Naive thymus-derived CD8-positive, alpha-beta T cell (primary cell): Measurements from ENCODE around the gene KIAA1671. TPM values are rescaled to one million over a fixed set of nuclear protein-coding genes. Genes with fewer than 3 reads are reported as not detected.

ENCODE experiments used
- ATAC-seq, 2 donors: fragments of 150-1000 bp; cut with Tn5 transposase in 1 of 2; sonication (Bioruptor Pico), chemical (Tn5 transposase) in 1 of 2; 1 replicate in 1 of 2; 2 replicates in 1 of 2; pipeline ENCODE4 v1.10.0; 2021; ENCODE audit warnings: mild to moderate bottlenecking in 2 of 2, moderate library complexity in 2 of 2
- POLR2A ChIA-PET: fragments of 350-600 bp; sonication (Branson Sonifier 250); formaldehyde crosslinking; loops from one replicate; lab custom pipeline; 2021; ENCODE audit warnings: antibody characterized with exemption; lab: Charles Lee
- DNase-seq, 10 donors: peaks; one replicate each; pipeline versions ENCODE4 v3.0.0 to v3.0.0-alpha.2; 2020 to 2022
- H3K27ac Mint-ChIP-seq, 10 donors: one replicate each; pipeline ENCODE4 v1.8.0; 2020 to 2022; ENCODE audit warnings: mild to moderate bottlenecking in 10 of 10, mixed read lengths in 10 of 10, moderate library complexity in 4 of 10, inconsistent platforms in 1 of 10
- H3K27me3 Mint-ChIP-seq, 5 donors: one replicate each; pipeline ENCODE4 v1.8.0; 2021 to 2022; ENCODE audit warnings: mixed read lengths in 5 of 5
- H3K36me3 Mint-ChIP-seq, 3 donors: one replicate each; pipeline ENCODE4 v1.8.0; 2020 to 2022; ENCODE audit warnings: mixed read lengths in 3 of 3, mild to moderate bottlenecking in 2 of 3, inconsistent platforms in 1 of 3
- H3K4me1 Mint-ChIP-seq, 4 donors: one replicate each; pipeline ENCODE4 v1.8.0; 2021 to 2022; ENCODE audit warnings: mixed read lengths in 4 of 4
- H3K4me3 Mint-ChIP-seq, 10 donors: one replicate each; pipeline ENCODE4 v1.8.0; 2020 to 2022; ENCODE audit warnings: mild to moderate bottlenecking in 10 of 10, mixed read lengths in 10 of 10, moderate library complexity in 6 of 10, inconsistent platforms in 1 of 10
- H3K9me3 Mint-ChIP-seq, 9 donors: one replicate each; pipeline ENCODE4 v1.8.0; 2020 to 2022; ENCODE audit warnings: mixed read lengths in 9 of 9, mild to moderate bottlenecking in 3 of 9, inconsistent platforms in 1 of 9, moderate library complexity in 1 of 9
- polyA plus RNA-seq, 3 donors: library from polyadenylated mRNA; unstranded; fragments of 300-500 nt; fragmentation: Illumina TruSeq; gene quantifications; one replicate each; pipeline ENCODE4 v1.2.3, GENCODE V29; 2021
- total RNA-seq, 8 experiments: library from RNA in 2 of 8; stranded (reverse) in 2 of 8; gene quantifications; one replicate each; pipeline ENCODE4 v1.2.3 and lab custom pipeline; 2021 to 2026

KIAA1671 gene
- total and polyA plus RNA-seq, 5 experiments from 2014 or later: 0.33 to 5.2 (median 2.7) TPM

DNA sequence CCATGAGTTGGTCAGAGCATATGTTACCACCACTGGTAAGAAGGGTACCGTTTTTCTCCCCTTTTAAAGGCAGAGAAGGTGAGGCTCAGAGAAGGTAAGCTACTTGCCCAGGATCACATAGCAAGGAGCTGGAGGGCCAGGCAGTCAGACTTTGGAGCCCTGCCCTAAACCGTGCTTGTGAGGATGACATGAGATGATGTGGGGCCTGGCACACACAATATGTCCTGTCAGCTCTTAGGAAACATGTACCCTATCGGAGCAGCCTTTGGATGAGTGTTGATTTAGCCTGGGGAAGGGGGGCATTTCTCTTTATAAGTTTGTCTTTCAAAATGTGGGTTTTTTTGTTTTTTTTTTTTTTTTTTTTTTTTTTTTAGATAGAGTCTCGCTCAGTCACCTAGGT lies 146.7 kb downstream of the KIAA1671 start:
- Mint-ChIP-seq H3K27me3 (no peaks in the 10 kb centered on the region), H3K4me3 (no peak overlapping the region), H3K4me1 (peaks cover 0 to 8% (median 0%) of the 10 kb centered on the region in 4 donors), H3K36me3 (peaks cover 0 to 2% (median 0%) of the 10 kb centered on the region in 3 donors), H3K9me3 (no peaks in the 10 kb centered on the region), H3K27ac (no peak overlapping the region)
- POLR2A ChIA-PET: no interaction called here
- DNase-seq: no peak
- no peak for ATAC-seq

- Mint-ChIP-seq H3K36me3 (peaks cover 0 to 2% (median 0%) of the 10 kb centered on the region in 3 donors), H3K4me1 (peaks cover 0 to 8% (median 0%) of the 10 kb centered on the region in 4 donors), H3K27me3 (no peaks in the 10 kb centered on the region), H3K9me3 (no peaks in the 10 kb centered on the region), H3K27ac (peak overlapping the region in 1 of 10 donors; percentile 5), H3K4me3 (no peak overlapping the region)
- ATAC-seq (no peak), DNase-seq (no peak)
- POLR2A ChIA-PET: no interaction called here
Observed at GRCh38 chr22:25100402-25100801, 147.9 kb downstream of the KIAA1671 start.

DNA sequence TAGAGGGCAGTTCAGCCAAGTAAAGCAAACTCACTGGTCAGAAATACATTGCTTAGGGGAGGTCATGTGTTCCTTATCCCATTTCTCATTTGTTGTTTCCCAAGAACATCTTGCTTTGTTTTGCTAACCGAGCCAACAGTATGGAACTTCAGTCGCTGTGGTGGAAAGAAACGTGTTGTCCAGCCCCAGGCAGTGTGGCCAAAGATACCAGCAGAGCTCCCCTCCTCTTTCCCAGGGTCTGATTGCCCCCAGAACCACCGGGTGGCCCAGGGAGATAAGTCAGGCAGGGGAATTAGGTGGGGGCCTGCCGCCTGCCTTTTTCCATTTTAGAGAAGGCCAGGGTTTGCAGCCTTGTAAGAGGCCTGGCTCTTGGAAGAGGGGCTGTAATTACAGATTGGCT lies 148.4 kb downstream of the KIAA1671 start:
- DNase-seq (no peak), ATAC-seq (no peak)
- no peak overlapping the region for H3K4me3 Mint-ChIP-seq
- H3K36me3 Mint-ChIP-seq: peaks cover 0 to 2% (median 0%) of the 10 kb centered on the region in 3 donors
- POLR2A ChIA-PET: no interaction called here
- peaks cover 0 to 8% (median 0%) of the 10 kb centered on the region in 4 donors for H3K4me1 Mint-ChIP-seq
- peak overlapping the region in 1 of 10 donors; percentile 5 for H3K27ac Mint-ChIP-seq
- no peaks in the 10 kb centered on the region for H3K9me3 Mint-ChIP-seq
- H3K27me3 Mint-ChIP-seq: no peaks in the 10 kb centered on the region

DNA sequence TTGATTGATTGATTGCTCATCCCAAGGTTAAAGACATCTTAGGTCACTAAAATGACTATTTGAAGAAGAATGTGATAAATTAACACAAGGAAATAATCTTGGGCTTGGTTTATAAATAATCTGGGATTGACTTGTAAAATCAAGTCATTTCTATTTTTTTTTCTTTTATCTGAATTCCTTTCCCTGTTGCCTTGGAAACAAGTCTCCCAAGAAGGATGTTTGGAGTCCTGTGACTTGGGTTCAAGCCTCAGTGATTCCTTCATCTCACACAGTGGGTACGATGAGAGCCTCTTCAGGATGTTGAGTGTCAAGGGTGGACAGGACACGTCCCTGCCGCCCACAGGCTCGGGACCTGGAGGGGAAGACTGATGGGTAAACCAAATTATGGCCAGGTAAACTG lies 149.0 kb downstream of the KIAA1671 start:
- DNase-seq (no peak), ATAC-seq (no peak)
- Mint-ChIP-seq H3K27ac (no peak overlapping the region), H3K27me3 (no peaks in the 10 kb centered on the region), H3K4me1 (peaks cover 0 to 8% (median 0%) of the 10 kb centered on the region in 4 donors), H3K36me3 (no peaks in the 10 kb centered on the region), H3K4me3 (no peak overlapping the region), H3K9me3 (no peaks in the 10 kb centered on the region)
- POLR2A ChIA-PET: no interaction called here

DNA sequence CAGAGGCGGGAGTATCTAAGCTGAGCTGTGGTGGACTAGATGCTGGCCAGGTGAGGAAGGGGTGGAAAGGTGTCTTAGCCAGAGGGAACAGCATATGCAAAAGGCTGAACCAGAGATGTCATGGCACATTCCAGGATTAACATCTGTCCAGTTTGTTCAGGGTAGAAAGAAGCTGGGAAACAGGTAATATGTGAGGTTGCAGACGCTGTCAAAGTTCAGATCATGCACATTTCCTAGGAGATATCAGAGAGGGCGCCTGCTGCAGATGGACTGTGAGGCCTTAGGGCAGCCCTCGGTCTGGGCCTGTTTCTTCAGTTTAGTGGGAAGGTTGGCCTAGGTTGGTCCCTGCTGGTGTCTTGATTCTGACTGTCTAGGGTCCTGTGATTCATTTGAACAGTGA lies 149.5 kb downstream of the KIAA1671 start:
- Mint-ChIP-seq H3K4me3 (no peak overlapping the region), H3K27me3 (no peaks in the 10 kb centered on the region), H3K4me1 (peaks cover 0 to 8% (median 0%) of the 10 kb centered on the region in 4 donors), H3K36me3 (no peaks in the 10 kb centered on the region), H3K27ac (no peak overlapping the region), H3K9me3 (no peaks in the 10 kb centered on the region)
- ATAC-seq (no peak), DNase-seq (no peak)
- POLR2A ChIA-PET: no interaction called here

DNA sequence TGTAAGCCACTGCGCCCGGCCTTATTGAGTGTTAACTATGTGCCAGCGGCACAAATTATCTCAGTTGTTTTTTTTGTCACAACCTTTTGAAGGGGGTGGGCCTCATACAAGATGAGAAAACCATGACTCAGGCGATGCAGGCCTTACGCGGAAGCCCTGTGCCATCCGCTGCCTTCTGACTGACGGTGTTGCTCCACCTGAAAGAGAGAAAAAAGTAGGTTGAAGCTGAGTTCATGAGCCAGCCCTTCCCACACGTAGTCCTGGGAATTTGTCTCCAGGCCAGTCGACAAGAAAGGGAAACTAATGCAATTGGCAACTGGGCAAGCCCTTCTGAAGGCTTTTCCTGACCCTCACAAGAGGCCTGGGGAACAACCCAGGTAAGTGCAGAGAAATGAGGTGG lies 150.2 kb downstream of the KIAA1671 start:
- no peak overlapping the region for H3K4me3 Mint-ChIP-seq
- ATAC-seq: no peak
- POLR2A ChIA-PET: no interaction called here
- no peaks in the 10 kb centered on the region for H3K27me3 Mint-ChIP-seq
- H3K9me3 Mint-ChIP-seq: no peaks in the 10 kb centered on the region
- DNase-seq: no peak
- peaks cover 0 to 8% (median 0%) of the 10 kb centered on the region in 4 donors for H3K4me1 Mint-ChIP-seq
- H3K36me3 Mint-ChIP-seq: no peaks in the 10 kb centered on the region
- no peak overlapping the region for H3K27ac Mint-ChIP-seq

- no peak overlapping the region for H3K27ac Mint-ChIP-seq
- ATAC-seq: no peak
- no peak for DNase-seq
- H3K36me3 Mint-ChIP-seq: no peaks in the 10 kb centered on the region
- no peaks in the 10 kb centered on the region for H3K27me3 Mint-ChIP-seq
- POLR2A ChIA-PET: no interaction called here
- H3K9me3 Mint-ChIP-seq: no peaks in the 10 kb centered on the region
- peaks cover 0 to 3% (median 0%) of the 10 kb centered on the region in 4 donors for H3K4me1 Mint-ChIP-seq
- H3K4me3 Mint-ChIP-seq: no peak overlapping the region
Observed at GRCh38 chr22:25104367-25104766, 151.9 kb downstream of the KIAA1671 start.

GRCh38 chr22:25105817-25106650 lies 153.5 kb downstream of the KIAA1671 start:
- Mint-ChIP-seq H3K36me3 (no peaks in the 10 kb centered on the region), H3K27ac (no peak overlapping the region), H3K4me3 (no peak overlapping the region), H3K27me3 (peaks cover 0 to 4% (median 0%) of the 10 kb centered on the region in 5 donors), H3K9me3 (no peaks in the 10 kb centered on the region), H3K4me1 (peaks cover 5 to 13% (median 7%) of the 10 kb centered on the region in 4 donors)
- DNase-seq: no peak
- no peak for ATAC-seq
- POLR2A ChIA-PET: interaction anchor here (1.6 kb wide), 1 partner anchor 12 kb away, joined by 3 read pairs; no protein-coding TSS in a partner anchor

DNA sequence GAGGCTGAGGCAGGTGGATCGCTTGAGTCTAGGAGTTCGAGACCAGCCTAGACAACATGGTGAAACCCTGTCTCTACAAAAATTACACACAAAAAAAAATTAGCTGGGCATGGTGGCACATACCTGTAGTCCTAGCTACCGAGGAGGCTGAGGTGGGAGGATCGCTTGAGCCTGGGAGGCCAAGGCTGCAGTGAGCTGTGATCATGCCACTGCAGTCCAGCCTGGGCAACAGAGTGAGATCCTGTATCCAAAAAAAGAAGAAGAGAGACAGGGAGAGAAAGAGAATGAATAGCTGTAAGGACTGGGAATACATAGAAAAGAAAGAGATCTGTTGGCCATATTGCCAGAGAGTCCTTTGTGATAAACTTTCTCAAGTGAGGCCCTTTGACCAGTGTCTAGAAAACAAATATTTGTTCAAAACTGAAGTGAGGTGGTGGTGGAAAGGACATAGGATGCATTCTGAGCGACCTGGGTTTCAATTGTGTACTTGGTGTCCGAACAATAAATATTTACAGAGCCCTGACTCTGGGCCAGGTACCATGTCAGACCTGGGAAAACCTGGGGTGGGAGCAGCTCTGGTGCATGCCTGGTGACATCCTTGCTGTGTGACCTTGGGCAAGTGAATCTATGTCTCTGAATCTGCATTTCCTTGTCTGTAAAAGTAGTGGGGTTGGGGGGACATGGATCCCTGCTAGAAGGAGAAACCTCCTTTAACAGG lies 157.5 kb downstream of the KIAA1671 start:
- DNase-seq: no peak
- no peak for ATAC-seq
- H3K27ac Mint-ChIP-seq: peak overlapping the region; percentile 2 to 97 (median 90)
- no peaks in the 10 kb centered on the region for H3K9me3 Mint-ChIP-seq
- no peaks in the 10 kb centered on the region for H3K36me3 Mint-ChIP-seq
- H3K4me1 Mint-ChIP-seq: peaks cover 14 to 40% (median 26%) of the 10 kb centered on the region in 4 donors
- POLR2A ChIA-PET: interaction anchor here (1.0 to 2.4 kb wide), 5 partner anchors 23 to 49 kb away, joined by 3 to 20 read pairs (median 5); no protein-coding TSS in a partner anchor
- peaks cover 0 to 5% (median 0%) of the 10 kb centered on the region in 5 donors for H3K27me3 Mint-ChIP-seq
- peak overlapping the region; percentile 50 to 97 (median 87) for H3K4me3 Mint-ChIP-seq

DNA sequence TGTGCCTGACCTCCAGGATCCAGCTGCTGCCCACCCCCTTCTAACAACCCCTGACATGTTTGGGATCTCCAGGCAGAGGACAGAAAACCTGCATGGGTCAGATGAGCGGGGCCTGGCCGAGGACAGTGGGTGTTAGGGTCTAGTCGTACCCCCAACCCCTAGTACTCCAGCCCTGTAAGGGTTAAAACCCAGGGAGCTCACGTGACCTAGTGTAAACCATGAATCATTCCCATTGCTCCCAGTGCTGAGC lies 158.0 kb downstream of the KIAA1671 start:
- peaks cover 0 to 5% (median 0%) of the 10 kb centered on the region in 5 donors for H3K27me3 Mint-ChIP-seq
- POLR2A ChIA-PET: interaction anchor here (1.0 to 2.4 kb wide), 5 partner anchors 23 to 49 kb away, joined by 3 to 20 read pairs (median 5); no protein-coding TSS in a partner anchor
- no peak for DNase-seq
- peaks cover 14 to 42% (median 26%) of the 10 kb centered on the region in 4 donors for H3K4me1 Mint-ChIP-seq
- no peak for ATAC-seq
- H3K9me3 Mint-ChIP-seq: no peaks in the 10 kb centered on the region
- H3K27ac Mint-ChIP-seq: peak overlapping the region in 9 of 10 donors; percentile 89 to 97 (median 90)
- H3K36me3 Mint-ChIP-seq: no peaks in the 10 kb centered on the region
- peak overlapping the region; percentile 82 to 97 (median 90) for H3K4me3 Mint-ChIP-seq

GRCh38 chr22:25110846-25111578 lies 158.5 kb downstream of the KIAA1671 start:
- peak; percentile 30 to 77 (median 58) for DNase-seq
- Mint-ChIP-seq H3K4me3 (peak overlapping the region; percentile 82 to 97 (median 90)), H3K36me3 (no peaks in the 10 kb centered on the region), H3K4me1 (peaks cover 14 to 42% (median 26%) of the 10 kb centered on the region in 4 donors), H3K27me3 (peaks cover 0 to 5% (median 0%) of the 10 kb centered on the region in 5 donors), H3K9me3 (no peaks in the 10 kb centered on the region), H3K27ac (peak overlapping the region; percentile 85 to 97 (median 90))
- POLR2A ChIA-PET: interaction anchor here (0.8 to 2.4 kb wide), 8 partner anchors 22 to 59 kb away, joined by 3 to 20 read pairs (median 3); no protein-coding TSS in a partner anchor
- peak; percentile 85 to 87 for ATAC-seq
